ENCODE measurements around the gene EFCAB11.

The EFCAB11 gene

DNA sequence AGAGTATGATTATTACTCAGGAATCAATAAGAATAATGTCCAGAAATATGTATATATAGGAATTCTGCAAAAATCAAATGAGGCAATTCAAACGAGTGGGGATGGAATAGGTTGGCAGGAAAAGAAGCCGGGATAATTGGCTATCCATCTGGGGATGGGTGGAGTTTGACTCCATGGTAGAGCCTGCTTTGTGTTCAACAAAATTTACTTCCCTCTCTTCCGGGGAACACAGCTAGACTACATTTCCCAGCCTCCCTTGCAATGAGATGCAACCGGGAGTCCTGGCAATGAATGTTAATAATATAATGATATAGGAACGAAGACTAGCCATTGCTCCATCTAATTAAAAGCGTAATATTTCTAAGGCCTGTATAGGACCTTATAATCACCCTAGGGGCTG, 146.6 kb downstream of the EFCAB11 start:
- H3K4me2 ChIP-seq (ENCODE audit: low read depth, low read length, poor library complexity, severe bottlenecking) = no peak overlapping the region
- no peaks in the 10 kb centered on the region for H3F3A ChIP-seq (ENCODE audit: low read depth)
- H3K9ac ChIP-seq (ENCODE audit: low read depth, low read length, poor library complexity, severe bottlenecking) = no peak overlapping the region
- no peaks in the 10 kb centered on the region for H3K9me2 ChIP-seq (replicated peaks; ENCODE audit: low read depth, low read length)
- no peak overlapping the region for H2AFZ ChIP-seq (ENCODE audit: low read length)
- TF ChIP-seq, protein P1, sequence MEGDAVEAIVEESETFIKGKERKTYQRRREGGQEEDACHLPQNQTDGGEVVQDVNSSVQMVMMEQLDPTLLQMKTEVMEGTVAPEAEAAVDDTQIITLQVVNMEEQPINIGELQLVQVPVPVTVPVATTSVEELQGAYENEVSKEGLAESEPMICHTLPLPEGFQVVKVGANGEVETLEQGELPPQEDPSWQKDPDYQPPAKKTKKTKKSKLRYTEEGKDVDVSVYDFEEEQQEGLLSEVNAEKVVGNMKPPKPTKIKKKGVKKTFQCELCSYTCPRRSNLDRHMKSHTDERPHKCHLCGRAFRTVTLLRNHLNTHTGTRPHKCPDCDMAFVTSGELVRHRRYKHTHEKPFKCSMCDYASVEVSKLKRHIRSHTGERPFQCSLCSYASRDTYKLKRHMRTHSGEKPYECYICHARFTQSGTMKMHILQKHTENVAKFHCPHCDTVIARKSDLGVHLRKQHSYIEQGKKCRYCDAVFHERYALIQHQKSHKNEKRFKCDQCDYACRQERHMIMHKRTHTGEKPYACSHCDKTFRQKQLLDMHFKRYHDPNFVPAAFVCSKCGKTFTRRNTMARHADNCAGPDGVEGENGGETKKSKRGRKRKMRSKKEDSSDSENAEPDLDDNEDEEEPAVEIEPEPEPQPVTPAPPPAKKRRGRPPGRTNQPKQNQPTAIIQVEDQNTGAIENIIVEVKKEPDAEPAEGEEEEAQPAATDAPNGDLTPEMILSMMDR (conservative IDR thresholded peaks at IDR 0.05; ENCODE audit: low read length) = no peak
- no peak for TF ChIP-seq EZH2phosphoT487 (IDR thresholded peaks at IDR 0.05; ENCODE audit: borderline replicate concordance)
- no peaks in the 10 kb centered on the region for H3K36me3 ChIP-seq (ENCODE audit: insufficient read depth, low read length)
- peaks cover 4% of the 10 kb centered on the region for H3K4me1 ChIP-seq (ENCODE audit: insufficient read depth, low read length, poor library complexity, severe bottlenecking)
- H3K79me2 ChIP-seq (ENCODE audit: insufficient read depth, low read length) = no peaks in the 10 kb centered on the region
- H3K27me3 ChIP-seq (ENCODE audit: insufficient read depth, low read length, poor library complexity, severe bottlenecking) = no peaks in the 10 kb centered on the region
- no peaks in the 10 kb centered on the region for H3K9me3 ChIP-seq (ENCODE audit: insufficient read depth, low read depth, low read length)
- H4K20me1 ChIP-seq (ENCODE audit: insufficient read depth, low read length, poor library complexity, severe bottlenecking) = no peaks in the 10 kb centered on the region
- no peak overlapping the region for H3K4me3 ChIP-seq (ENCODE audit: low read length, poor library complexity, severe bottlenecking)

DNA sequence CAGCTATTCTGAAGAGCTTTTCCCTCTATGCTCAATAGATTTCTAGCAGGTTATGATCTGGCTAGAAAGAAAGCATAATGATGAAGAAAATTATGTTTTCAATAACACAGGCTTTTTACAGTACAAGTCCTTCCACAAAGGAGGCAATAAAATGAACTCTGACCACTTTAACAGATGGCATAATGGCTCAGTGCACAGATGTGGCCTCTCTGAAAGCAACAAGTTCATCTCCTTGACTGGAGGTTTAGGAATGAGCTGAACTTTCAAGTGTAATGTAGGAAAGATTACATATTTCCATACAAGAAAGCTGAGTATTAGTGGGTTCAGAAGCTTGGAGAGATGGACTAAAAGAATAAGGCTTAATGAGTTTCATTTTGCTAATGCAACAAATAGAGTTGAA, 147.4 kb downstream of the EFCAB11 start:
- Histone ChIP-seq H3K4me2 (ENCODE audit: low read depth, low read length, poor library complexity, severe bottlenecking) (no peak overlapping the region), H3F3A (ENCODE audit: low read depth) (no peaks in the 10 kb centered on the region), H3K4me3 (ENCODE audit: low read length, poor library complexity, severe bottlenecking) (no peak overlapping the region), H3K9me3 (ENCODE audit: insufficient read depth, low read depth, low read length) (no peaks in the 10 kb centered on the region), H3K4me1 (ENCODE audit: insufficient read depth, low read length, poor library complexity, severe bottlenecking) (peaks cover 4% of the 10 kb centered on the region), H2AFZ (ENCODE audit: low read length) (no peak overlapping the region), H4K20me1 (ENCODE audit: insufficient read depth, low read length, poor library complexity, severe bottlenecking) (no peaks in the 10 kb centered on the region), H3K79me2 (ENCODE audit: insufficient read depth, low read length) (no peaks in the 10 kb centered on the region), H3K9ac (ENCODE audit: low read depth, low read length, poor library complexity, severe bottlenecking) (no peak overlapping the region), H3K36me3 (ENCODE audit: insufficient read depth, low read length) (no peaks in the 10 kb centered on the region), H3K9me2 (replicated peaks; ENCODE audit: low read depth, low read length) (no peaks in the 10 kb centered on the region), H3K27me3 (ENCODE audit: insufficient read depth, low read length, poor library complexity, severe bottlenecking) (no peaks in the 10 kb centered on the region)
- no peak for TF ChIP-seq EZH2phosphoT487 (IDR thresholded peaks at IDR 0.05; ENCODE audit: borderline replicate concordance)
- TF ChIP-seq, protein P1 (conservative IDR thresholded peaks at IDR 0.05; ENCODE audit: low read length) = no peak

DNA sequence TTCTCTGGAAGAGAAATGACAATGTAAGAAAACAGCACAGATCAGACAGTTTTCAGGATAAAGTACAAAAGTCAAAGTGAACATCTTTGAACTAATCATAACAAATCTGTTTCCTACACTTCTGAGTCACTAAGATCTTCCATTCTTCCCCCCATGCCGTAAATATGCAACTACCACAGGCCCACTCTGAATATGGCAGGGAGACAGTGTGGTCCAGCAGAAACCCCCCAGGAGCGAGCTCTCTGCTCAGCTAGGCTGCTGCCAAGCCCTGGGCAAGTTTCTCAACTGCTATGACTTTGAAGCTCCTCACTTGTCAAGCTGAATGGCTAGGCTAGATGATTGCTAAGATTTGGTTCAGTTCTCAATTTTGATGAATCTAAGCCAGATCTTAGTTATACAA, 148.1 kb downstream of the EFCAB11 start:
- no peak overlapping the region for H2AFZ ChIP-seq (ENCODE audit: low read length)
- TF ChIP-seq EZH2phosphoT487 (IDR thresholded peaks at IDR 0.05; ENCODE audit: borderline replicate concordance) = no peak
- H3K9ac ChIP-seq (ENCODE audit: low read depth, low read length, poor library complexity, severe bottlenecking) = no peak overlapping the region
- no peaks in the 10 kb centered on the region for H3K27me3 ChIP-seq (ENCODE audit: insufficient read depth, low read length, poor library complexity, severe bottlenecking)
- H3K4me1 ChIP-seq (ENCODE audit: insufficient read depth, low read length, poor library complexity, severe bottlenecking) = peaks cover 4% of the 10 kb centered on the region
- H3K9me3 ChIP-seq (ENCODE audit: insufficient read depth, low read depth, low read length) = no peaks in the 10 kb centered on the region
- no peaks in the 10 kb centered on the region for H3K79me2 ChIP-seq (ENCODE audit: insufficient read depth, low read length)
- H4K20me1 ChIP-seq (ENCODE audit: insufficient read depth, low read length, poor library complexity, severe bottlenecking) = no peaks in the 10 kb centered on the region
- H3K4me2 ChIP-seq (ENCODE audit: low read depth, low read length, poor library complexity, severe bottlenecking) = no peak overlapping the region
- H3K9me2 ChIP-seq (replicated peaks; ENCODE audit: low read depth, low read length) = no peaks in the 10 kb centered on the region
- H3K4me3 ChIP-seq (ENCODE audit: low read length, poor library complexity, severe bottlenecking) = no peak overlapping the region
- no peaks in the 10 kb centered on the region for H3K36me3 ChIP-seq (ENCODE audit: insufficient read depth, low read length)
- no peaks in the 10 kb centered on the region for H3F3A ChIP-seq (ENCODE audit: low read depth)

DNA sequence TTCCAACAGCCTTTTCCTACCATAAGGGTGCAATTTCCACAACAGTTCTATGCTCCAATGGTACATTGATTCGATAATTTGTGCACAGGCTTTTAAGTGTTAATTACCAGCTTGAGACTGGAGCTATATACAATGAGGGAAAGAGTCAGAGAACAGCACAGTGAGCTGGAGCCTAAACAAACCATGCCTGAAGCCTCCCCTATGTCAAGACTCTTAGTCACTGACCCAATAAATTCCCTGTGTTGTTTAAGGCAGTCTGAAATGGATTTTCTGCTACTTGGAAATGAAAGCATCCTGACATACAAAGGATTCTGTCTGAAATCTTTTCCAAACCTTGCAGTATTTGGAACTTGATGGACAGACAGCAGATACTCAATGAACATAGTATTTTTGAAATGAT, 149.0 kb downstream of the EFCAB11 start:
- no peaks in the 10 kb centered on the region for H3K27me3 ChIP-seq (ENCODE audit: insufficient read depth, low read length, poor library complexity, severe bottlenecking)
- H3K36me3 ChIP-seq (ENCODE audit: insufficient read depth, low read length) = no peaks in the 10 kb centered on the region
- H3K9me2 ChIP-seq (replicated peaks; ENCODE audit: low read depth, low read length) = no peaks in the 10 kb centered on the region
- no peaks in the 10 kb centered on the region for H4K20me1 ChIP-seq (ENCODE audit: insufficient read depth, low read length, poor library complexity, severe bottlenecking)
- peaks cover 4% of the 10 kb centered on the region for H3K4me1 ChIP-seq (ENCODE audit: insufficient read depth, low read length, poor library complexity, severe bottlenecking)
- H3K9me3 ChIP-seq (ENCODE audit: insufficient read depth, low read depth, low read length) = no peaks in the 10 kb centered on the region
- H2AFZ ChIP-seq (ENCODE audit: low read length) = no peak overlapping the region
- H3K4me2 ChIP-seq (ENCODE audit: low read depth, low read length, poor library complexity, severe bottlenecking) = no peak overlapping the region
- no peaks in the 10 kb centered on the region for H3F3A ChIP-seq (ENCODE audit: low read depth)
- H3K4me3 ChIP-seq (ENCODE audit: low read length, poor library complexity, severe bottlenecking) = no peak overlapping the region
- no peak overlapping the region for H3K9ac ChIP-seq (ENCODE audit: low read depth, low read length, poor library complexity, severe bottlenecking)
- H3K79me2 ChIP-seq (ENCODE audit: insufficient read depth, low read length) = no peaks in the 10 kb centered on the region
- TF ChIP-seq, protein P1 (conservative IDR thresholded peaks at IDR 0.05; ENCODE audit: low read length) = no peak
- TF ChIP-seq EZH2phosphoT487 (IDR thresholded peaks at IDR 0.05; ENCODE audit: borderline replicate concordance) = no peak
